ENCODE results near the gene FNDC3B.

GRCh38 chr3:172195407-172195754 lies 156.0 kb downstream of the FNDC3B start:
- TF ChIP-seq CTCF (IDR thresholded peaks at IDR 0.05) (no peak), POLR2A (IDR thresholded peaks at IDR 0.05) (no peak)
